CD4-positive, alpha-beta T cell treated with Interleukin-12 subunit alpha and Interleukin-12 subunit beta, for 1 hour (primary cell): Measurements from ENCODE around the gene COPZ1.
"Not testable (repeated sequence)": the region's sequence is repeated elsewhere in the genome, so short reads cannot be mapped to it uniquely, and the experiment has no call there.

Experiments
- DNase-seq: peaks from one replicate; pipeline ENCODE4 v3.0.0-alpha.2; 2020

The COPZ1 gene

DNA sequence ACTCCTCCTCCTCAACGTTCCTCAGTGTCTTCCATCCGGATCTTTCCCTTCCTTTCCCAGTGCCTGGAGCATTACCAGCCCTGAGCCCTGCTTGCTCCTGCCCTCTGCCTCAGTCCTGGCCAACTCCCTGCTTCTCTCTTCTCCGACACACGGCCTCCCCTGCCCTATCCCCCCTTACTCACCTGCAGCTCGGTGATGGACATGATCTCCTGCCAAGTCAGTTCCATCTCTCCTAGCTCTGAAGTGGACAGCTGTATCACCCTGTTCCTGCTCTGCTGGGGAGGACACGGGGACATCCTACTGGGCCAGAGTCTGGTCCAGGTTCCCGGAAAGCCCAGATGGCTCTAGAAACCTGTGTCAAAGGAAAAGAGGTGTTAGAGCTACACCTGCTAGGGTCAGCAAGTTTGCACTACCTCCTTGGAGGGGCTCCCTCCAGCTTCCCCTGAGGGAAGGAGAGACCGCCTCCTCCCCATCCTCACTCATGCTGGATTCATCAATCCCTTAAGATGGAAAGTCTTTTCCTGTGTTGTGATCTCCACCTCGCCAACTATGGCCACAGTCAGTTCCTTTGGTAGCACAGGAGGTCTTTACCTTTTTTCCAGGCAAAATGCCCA lies 29.9 kb upstream of the COPZ1 start:
- no peak for DNase-seq

DNA sequence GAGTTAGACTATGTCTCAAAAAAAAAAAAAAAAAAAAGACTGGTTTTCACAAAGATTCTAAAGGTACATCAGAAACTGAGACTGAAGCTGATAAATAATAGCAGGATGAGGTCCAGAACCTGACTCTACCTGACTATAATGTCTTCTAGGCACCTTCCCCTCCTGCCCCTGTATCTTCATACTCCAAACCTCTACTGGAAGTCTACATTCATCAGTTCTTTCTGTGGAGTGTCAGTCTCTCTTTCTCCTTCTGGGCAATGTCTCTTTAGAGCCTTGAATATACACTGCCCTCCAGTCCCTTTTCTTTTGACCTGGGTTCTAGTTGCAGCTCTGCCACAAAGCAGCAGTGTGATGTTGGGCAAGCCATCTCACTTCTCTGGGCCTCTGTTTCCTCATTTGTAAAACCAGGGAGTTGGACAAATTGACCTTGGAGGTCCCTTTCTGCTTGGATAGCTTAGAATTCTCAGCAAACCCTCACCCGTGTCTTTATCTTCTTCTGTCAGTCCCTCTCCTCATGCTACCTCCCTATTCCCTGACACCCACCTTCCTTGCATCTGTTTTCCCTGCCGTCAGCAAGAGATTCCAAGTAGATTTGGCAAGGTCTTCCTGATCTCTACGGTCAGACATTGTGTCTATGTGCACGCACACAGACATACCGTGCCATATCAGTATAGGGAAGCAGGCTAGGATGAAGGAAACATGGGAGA lies 28.4 kb upstream of the COPZ1 start:
- no peak for DNase-seq

DNA sequence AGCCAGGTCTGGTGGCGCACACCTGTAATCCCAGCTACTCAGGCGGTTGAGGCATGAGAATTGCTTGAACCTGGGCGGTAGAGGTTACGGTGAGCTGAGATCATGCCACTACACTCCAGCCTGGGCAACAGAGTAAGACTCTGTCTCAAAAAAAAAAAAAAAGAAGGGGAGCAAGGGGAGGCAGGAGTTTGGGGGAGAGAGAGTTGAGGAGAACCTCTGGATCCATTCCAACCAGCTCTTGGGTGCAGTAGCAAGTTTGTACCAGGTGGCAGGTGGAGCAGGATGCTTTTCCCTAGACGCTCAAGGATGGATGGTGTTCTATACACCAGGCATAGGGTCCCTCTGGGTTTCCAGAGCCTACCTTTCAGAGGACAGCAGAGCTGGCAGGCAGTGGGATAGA lies 26.0 kb upstream of the COPZ1 start:
- DNase-seq: no peak

DNA sequence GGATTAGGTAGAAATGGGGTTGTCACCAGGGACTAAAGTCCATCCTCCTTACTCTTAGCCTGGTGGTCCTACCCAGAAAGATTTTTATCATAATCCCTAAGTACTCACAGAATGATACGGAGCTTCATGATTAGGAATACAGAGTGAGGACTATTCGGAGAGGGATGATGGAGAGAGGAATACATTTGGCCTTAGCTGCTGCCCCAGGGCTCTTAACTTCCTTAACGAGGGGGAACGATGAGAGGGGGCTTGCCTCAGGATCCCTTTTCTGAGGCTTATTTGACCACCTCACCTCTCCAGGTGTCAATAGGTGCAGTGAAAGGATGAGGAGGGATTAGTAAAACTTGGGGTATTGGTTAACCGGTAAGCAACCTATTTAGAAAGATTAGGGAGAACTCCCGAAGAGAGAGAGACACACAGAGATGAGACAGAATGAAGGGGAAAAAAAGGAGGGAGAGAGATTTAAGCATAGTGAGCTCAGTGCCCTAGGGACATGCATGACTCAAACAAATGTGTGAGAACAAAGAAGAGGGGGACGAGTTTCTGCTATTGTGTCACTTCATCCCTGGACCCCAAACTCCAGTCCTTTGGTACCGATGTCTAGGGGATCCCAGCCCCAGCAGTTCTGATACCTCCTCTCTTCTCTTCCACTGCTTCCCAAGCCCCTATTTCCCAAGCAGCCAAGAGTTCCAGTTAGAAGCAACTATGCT lies 25.3 kb upstream of the COPZ1 start:
- no peak for DNase-seq

DNA sequence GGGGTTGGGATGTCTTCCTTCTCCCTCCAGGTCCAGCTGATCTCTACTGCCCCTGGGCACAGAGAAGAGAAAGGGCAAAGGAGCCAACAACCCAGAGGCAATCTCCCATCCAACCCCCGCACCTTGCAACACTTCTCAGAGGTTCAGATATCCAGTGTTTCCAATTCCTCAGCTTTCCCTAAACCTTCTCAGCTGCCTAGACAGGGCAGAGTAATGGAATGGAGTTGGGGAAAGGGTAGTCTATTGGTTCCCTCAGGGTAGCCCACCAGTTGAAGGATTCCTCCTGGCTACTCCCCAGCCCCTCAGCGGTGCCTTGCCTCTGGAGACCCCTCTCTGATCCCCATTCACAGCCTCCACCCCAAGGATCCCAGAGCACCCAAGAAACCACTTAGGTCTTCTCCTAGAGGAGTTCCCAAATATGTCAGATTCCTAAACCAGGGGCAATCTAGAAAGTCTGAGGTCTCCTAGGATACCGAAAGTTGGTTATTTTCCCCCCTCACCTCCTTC lies 24.7 kb upstream of the COPZ1 start:
- DNase-seq: no peak

DNA sequence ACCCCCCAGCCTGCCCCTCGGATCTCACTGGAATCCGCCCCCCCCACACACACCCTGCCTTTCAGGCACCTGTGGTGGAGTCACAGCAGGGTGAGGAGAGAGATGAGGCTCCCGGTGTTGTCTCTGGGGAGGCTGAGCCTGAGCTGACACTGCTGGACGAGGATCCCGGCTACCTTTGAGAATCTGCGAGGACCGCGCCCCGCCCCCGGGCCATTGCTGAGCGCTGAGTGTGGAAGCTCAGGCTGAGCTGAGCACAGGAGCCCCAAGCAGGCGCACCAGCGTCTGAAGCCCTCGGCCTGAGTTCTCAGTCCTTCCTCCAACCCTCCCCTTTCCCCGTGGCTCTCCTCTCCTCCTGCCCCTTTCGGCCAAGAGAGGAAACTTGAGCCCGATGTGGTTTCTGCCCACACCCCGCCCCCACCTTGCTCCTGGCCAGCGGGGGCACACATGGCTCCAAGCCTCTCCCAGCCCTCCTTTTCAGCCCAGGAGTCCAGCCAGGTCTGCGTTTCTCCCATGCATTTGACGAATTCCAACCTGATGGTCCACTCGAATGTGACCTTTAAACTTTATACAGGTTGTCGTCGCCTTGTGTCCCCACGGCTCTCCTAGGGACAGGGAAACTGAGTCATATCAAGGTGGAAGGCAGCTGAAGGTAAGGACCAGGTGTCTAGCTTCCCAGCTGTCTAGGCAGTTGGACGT lies 24.1 kb upstream of the COPZ1 start, which contains the start of gene NFE2:
Gene NFE2, minus strand, starts transcription at position 284 of the 696 bp plus-strand sequence. CDS start 5,767 bp downstream, outside the sequence.
- DNase-seq: no peak

DNA sequence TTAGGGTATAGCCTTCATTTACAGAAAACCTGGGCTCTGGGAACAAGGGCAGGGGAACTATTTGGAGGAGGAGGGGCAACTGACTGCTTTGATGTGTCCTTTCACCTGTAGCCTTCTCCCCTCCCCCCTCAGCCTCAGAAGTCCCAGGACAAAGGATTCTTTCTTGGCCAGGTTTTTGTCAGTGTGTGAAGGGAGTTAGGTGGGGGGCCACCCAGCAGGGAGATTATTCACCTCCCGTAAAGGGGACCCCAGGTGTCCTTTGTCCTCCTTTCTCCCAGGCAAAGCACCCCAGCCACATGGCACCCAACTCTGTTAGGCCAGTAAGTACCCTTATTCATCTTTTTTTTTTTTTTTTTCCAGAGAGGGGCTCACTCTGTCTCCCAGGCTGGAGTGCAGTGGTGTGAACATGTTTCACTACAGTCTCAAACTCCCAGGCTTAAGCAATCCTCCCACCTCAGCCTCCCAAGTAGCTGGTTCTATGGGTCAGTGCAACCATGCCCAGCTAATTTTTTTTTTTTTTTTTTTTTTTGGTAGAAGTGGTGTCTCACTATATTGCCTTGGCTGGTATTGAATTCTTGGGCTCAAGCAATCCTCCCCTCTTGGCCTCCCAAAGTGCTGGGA lies 23.4 kb upstream of the COPZ1 start:
- no peak for DNase-seq

DNA sequence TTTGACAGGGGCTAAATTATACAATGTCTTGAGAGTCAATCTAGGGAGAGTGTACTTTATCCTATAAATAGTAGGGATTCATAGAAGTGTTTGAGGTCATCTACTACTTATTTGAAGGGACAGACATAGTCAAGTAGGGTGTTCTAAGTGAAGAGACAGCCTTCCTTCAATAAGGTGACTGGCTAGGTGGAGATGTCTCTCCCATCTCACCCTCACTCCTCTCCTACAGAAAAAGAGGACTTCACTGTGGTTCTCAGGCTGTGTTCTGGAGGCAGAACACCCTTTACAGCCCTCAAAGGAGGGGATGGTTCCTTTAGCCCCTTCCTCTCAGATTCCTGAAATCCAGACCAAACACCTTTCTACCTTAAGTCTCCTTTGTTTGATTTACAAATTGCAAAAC lies 21.3 kb upstream of the COPZ1 start:
- DNase-seq: no peak

DNA sequence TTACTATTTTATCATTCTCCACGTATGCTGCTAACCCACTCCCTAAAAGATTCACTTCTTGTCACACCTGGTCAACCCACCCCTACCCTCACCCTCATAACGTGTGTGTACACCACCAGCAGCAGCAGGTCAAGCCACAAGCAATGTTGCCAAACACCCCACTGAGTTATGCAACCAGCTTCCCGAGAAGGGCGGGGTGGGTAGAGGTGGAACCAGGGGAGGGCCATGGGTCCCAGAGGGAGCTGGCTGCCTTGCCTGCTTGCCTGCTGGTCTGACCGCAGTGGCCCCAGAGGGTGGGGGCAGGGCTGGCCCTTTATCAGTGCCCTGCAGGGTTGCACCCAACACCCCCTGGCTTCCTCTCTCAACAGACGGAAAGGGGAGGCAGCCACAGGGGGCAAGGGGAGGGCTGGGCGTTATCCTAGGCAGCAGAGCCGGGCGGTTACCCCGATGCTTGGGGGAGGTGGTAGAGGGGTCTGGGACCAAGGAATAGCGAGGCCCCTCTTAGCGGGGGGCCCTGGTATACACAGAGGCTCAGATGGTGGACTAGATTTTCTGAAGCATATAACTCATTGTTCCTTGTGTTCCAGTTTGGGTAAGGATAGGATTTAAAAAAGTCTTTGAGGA lies 20.6 kb upstream of the COPZ1 start:
- peak; percentile 41 for DNase-seq

DNA sequence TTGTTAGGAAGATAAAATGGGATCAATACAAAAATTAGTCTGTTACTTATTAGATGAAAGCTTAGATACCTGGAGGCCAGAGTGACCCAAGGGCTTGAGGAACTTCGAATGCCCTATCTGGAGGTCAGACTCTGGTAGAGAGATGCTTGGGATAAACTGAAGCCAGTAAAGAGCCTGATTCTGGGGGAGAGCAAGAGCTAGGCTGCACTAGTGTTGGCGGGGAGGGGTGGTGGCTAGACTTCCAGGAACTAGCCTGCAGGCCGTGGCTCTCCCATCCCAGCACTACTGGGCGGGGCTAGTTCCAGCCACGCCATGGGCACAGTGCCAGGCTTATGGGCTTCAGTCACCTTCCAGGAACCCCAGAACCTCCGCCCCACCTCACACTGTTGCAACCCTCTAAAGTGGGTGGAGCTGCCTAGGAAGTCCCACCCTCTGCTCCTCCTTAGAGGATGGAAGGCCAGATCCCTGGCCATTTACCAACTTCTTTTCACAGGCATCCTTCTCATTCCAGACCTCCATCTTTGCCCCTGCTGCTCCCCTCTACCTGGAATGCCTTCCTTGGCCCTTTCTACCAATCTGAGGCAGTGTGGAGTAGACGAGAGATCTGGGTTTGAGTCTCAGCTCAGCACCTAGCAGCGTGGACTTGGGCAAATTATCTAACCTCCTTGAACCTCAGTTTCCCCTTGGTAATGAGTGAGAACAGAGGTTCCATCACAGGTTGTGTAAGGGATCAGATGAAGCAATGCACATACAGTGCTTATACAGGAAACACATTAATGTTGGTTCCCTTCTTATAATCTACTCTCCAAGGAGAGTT lies 17.8 kb upstream of the COPZ1 start:
- DNase-seq: no peak

DNA sequence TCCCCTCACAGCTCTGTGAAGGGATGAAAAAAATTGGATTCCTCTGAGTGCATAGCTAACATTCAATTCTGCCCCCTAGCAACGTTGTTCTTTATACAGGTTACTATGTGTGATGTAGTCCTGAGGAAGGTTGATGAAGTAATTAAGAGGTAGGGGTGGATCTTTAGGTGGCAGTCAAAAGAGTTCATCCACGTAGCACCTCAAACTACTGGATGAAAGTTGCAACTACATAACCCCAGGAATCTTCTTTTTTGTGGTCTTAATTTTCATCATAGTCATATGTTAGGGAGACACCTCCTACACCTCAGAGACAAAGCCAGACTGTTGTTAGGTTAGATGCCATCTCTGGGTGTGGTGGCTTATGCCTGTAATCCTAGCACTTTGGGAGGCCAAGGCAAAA lies 13.9 kb upstream of the COPZ1 start:
- no peak for DNase-seq

DNA sequence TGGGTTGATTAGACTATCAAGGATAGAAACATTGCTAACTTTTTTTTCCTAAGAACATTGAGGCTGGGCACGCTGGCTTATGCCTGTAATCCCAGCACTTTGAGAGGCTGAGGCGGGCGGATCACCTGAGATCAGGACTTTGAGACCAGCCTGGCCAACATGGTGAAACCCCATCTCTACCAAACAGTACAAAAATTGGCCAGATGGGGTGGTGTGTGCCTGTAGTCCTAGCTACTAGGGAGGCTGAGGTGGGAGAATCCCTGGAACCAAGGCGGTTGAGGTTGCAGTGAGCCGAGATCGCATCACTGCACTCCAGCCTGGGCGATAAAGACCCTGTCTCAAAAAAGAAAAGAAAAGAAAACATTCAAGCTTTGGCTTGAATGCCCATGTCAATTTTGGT lies 12.6 kb upstream of the COPZ1 start:
- not testable (repeated sequence) for DNase-seq

DNA sequence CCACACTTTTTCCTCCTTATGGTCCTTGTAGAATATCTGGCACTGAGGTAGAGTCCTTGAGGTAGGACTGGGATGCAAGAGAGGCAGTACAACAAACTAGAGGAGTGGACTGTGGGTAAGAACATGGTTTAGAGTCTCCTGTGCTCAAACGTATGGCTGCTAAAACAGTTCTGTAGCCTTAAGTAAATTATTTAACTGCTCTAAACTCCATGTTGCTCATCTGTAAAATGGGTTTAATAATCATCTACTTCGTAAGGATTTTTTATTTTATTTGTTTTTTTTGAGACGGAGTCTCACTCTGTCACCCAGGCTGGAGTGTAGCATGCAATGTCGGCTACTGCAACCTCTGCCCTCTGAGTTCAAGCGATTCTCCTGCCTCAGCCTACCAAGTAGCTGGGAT lies 3.6 kb upstream of the COPZ1 start:
- no peak for DNase-seq

DNA sequence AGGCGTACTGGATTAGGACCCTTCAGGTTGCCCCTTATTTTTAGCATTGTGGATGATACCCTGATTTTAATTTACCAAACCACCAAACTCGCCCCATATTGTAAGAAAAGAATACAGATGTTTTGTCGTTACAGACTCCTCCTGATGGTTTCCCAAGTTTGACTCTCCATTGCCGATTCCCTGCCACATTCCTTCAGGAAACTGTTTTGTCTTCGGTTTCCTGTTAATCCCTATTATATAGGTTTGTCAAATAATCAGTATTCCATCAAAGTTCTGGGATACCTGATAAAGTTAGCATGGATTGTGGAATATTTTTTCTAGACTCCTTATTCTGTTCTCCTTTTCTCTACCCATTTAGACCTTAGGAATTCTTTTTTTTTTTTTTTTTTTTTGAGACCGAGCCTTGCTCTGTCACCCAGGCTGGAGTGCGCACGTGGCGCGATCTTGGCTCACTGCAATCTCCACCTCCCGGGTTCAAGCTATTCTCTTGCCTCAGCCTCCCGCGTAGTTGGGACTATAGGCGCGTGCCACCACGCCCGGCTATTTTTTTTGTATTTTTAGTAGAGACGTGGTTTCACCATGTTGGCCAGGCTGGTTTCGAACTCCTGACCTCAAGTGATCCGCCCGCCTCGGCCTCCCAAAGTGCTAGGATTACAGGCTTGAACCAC lies 645 bp downstream of the COPZ1 start:
- not testable (repeated sequence) for DNase-seq

DNA sequence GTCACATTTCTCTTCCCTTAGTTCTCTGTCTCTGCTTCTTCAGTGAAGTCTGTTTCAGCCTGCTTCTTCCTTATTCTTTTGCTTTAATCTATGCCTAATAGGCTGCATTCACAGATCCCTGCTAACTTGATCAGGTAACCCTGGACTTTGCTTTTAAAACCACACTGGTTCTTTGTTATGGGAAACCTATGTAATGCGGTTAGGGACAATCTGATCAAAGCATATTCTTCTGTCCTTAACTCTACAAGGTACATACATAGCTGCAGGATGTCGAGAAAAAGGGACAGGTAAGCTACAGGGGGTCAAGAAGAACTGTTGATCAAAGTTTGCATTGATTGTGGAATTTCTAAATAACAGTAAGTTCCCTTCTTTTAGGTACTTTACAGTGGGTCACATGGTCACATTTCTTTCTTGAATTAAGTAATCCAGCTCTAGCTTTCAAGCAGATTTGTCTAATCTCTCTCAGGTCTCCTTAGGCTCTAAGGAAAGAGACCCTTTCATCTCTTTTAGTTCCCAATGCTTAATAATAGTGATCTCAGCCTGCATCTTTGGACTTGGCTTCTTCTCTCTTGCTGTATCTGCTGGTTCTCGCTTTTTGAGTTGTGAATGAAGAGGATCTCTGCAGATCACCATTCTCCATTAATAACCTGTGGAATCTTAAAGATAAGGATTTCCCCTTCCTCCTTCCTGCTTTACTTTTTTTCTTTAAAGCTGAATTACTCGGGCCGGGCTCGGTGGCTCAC lies 3.8 kb downstream of the COPZ1 start:
- DNase-seq: no peak

DNA sequence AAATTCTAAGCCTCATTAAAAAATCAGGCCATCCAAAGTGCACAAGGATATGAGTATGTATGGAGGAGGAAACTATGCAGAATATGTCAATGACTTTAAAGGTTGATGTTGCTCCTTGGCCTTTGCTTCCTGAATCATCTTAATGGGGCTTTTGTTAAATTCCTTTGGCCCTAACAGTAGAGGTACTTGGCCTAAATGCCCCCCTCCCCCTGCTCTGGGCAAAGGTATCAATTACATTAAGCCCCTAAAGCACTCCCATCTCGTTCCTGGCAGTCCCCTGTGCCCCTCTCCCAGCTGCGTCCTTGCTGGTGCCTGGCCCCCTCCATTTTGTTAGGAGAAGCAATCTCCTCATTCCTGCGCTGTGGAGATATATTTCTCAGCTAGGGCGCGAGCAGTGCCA lies 4.8 kb downstream of the COPZ1 start:
- no peak for DNase-seq

DNA sequence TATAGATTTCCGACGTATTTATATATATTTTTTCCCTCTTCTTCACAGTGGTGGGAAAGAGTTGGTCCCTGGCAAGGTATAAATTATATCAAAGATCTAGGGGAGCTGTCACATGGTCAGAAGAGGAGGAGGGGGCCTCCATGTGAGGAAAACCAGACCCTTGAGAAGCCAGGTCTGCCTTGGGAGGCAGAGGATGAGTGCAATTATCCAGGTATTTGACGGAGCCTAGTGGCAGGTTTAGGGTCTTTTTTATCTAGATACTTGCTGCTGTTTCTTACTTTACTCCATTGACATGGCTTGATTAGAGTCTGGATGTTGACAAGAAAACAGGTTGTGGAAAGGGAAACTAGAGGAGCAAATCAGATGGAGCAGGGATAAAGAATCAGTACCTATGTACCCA lies 5.5 kb downstream of the COPZ1 start:
- no peak for DNase-seq

DNA sequence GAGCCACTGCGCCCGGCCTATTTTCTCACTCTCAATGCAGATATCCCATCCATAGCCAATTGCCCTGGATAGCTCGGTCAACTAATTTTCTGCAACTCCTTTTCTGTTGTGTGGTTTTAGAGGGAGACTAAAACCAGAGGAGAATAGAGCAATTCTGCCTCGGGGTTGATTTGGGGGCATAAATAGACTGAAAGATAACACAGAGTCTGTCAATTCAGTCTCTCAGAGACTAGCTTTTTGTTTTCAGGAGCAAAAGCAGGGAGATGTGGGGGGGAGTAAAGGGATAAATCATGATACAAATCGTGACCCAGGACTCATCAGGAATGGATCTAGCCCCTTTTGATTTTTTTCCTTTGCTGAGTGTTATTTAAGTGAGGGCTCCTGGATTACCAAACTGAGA lies 6.5 kb downstream of the COPZ1 start:
- no peak for DNase-seq

DNA sequence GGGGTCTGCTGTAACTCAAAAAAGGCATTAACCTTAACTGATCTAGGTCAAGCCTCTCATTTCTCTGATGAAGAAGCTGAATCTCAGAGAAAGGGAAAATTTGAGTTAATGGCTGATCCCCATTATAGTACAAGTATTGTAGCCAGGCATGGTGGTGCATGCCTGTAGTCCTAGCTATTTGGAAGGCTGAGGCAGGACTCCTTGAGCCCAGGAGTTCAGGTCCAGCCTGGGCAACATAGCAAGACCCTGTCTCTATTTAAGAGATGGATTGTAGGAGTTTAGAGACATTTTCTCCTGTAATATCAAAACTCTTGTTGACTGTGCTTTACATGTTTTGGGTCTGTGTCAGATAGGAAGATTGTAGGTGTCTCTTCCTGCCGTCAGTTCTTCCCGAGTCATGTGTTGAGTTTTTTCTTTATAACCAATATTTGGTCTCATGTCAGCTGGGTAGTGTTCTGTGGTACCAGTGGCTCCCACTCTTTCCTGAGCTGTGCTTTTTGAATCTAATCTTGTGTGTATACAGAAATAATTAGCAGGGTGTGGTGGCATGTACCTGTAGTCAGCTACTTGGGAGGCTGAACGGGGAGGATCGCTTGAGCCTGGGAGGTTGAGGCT lies 8.6 kb downstream of the COPZ1 start:
- no peak for DNase-seq
